ENCODE results near the gene C19orf81.
A peak's percentile ranks its signal among the peaks of the same experiment; 100 is the strongest.

Gene C19orf81

GRCh38 chr19:50659318-50660087 is 10.3 kb downstream of the C19orf81 start:
- DNase-seq = no peak

DNA sequence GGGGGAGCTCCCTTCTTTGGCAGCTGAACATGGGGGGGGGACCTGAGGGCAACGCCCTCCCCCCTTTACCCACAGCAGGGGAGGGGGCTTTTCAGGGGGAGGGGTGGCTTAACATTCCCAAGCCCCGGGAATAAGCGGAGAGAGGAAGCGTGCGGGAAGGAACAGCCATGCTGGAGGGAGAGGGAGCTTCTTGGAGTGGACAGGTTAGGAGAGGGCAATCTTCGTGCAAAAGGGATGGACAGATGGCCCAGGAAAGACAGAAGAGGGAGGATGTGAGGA is 10.8 kb downstream of the C19orf81 start:
- no peak for DNase-seq

DNA sequence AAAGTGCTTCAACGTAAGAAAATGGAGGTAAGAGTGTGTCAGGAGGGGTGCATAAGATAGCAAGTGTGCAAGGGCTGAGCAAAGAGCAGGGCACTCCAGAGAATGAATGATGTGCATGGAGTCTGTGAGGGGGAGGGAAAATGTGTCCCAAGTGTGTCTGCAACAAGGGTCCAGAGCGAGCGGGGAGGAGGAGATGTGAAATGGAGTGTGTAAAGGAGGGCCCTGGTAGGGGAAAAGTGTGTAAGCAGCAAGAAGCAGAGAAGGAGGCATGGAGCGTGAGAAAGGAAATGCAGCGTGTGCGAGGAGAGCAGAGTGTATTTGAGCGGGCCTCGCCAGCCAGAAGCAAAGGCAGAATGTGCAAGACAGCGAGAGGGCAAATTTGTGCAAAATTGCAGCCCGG is 11.8 kb downstream of the C19orf81 start:
- no peak for DNase-seq

DNA sequence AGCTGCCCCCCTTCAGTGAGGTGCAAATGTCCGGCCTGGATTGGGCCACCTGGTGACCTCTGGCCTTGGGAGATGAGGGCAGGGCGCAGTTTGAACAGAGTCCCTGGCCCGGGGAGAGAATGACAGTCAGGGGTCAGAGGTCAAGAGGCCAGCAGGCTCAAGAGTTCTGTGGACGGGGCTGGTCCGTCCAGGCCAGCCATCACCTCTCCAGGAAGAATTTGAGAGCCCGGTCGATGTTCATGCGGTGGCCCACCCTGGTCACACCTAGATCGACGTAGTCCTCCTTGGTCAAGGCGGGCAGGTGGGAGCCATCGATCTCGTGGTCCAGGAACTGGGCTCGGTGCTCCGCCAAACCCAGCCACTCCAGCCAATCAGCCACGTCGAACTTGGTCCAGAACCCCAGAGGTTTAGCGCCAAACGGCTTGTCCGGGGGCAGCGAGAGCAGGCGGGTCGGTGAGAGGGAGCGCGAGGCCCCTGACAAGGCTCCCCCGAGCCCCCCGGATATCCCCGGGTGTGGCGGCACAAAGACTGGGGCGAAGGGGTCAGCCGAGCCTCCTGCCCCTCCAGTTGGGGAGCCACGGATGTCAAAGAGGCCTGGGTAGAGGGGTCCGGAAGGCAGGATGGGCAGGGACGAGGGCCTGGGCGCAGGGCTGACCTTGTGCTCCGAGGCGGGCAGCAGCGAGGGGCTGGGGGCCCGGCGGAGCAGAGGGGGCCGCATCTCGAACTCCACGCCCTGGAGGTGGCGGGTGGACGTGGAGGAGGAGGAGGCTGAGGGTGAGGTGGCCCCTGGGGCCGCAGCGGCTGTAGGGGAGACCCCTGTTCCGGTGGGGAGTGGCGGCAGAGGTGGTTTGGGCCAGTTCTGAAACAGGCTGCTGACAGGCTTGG is 12.8 kb downstream of the C19orf81 start:
- no peak for DNase-seq

DNA sequence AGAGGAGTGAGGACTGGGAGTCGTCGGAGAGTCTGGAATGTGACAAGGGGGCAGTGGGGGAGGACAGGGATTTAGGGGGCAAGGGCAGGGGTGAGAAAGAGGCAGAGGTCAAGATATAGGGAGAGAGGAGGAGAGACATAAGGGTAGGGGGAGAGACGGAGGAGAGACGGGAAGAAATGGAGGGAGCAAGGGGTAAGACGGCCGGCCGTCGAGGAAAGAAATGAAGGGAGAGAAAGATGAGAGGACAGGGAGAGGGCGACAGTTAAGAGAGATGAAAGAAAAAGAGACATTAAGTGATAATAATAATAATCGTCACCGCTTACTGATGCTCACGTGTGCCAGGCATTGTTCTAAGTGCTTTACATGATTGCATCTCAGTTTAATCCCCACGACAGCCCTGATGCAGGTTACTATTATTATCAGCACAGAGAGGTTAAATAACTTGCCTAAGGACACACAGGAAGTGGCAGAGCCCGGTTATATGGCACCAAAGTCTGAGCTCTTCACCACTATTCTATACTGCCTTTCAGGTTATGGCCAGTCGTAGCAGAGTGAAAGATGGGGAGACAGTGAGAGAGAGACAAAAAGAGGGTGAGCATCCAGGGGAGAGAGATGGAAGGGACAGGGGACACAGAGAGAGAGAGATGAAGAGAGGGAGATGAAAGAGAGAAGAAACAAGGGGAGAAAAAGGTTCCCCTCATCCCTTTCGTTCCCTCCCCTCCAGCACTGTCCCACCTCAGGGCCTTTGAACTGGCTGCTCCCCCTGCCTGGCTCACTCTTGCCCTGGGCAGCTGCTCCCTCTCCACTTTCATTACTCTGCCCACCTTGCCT is 13.6 kb downstream of the C19orf81 start:
- DNase-seq = no peak

DNA sequence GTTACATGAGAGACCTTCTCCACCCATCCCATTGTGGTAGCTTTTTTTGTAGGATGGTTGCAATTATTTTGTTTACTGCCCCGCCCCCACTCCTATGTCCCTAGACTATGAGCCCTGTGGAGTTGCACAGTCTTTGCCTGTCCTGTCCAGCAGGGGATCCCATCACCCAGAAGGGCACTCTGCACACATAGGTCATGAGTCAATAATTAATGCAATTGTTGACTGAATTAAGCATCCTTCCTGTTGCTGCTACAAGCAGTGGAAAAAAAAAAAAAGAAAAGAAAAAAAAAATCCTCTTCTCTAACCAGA is 14.2 kb downstream of the C19orf81 start:
- no peak for DNase-seq

DNA sequence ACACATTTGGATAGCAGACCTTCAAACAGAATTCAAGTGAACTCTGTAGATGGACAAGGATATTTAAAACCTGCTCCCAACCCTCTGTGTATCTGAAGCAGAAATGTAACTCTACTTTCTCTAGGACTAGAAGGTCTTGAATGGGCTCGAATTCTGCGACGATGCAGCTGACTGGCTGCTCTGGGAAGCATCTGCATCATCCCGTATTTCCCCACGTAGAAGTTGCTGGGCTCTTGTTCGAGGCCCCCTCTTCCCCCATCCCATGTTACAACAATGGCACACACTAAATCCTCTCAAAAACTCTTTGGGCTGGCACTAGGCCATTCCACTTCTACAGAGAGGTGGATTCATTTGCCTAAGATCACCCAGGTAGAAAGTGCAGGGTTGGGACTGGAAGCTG is 15.0 kb downstream of the C19orf81 start:
- no peak for DNase-seq

GRCh38 chr19:50666346-50667176 is 17.3 kb downstream of the C19orf81 start:
- no peak for DNase-seq

DNA sequence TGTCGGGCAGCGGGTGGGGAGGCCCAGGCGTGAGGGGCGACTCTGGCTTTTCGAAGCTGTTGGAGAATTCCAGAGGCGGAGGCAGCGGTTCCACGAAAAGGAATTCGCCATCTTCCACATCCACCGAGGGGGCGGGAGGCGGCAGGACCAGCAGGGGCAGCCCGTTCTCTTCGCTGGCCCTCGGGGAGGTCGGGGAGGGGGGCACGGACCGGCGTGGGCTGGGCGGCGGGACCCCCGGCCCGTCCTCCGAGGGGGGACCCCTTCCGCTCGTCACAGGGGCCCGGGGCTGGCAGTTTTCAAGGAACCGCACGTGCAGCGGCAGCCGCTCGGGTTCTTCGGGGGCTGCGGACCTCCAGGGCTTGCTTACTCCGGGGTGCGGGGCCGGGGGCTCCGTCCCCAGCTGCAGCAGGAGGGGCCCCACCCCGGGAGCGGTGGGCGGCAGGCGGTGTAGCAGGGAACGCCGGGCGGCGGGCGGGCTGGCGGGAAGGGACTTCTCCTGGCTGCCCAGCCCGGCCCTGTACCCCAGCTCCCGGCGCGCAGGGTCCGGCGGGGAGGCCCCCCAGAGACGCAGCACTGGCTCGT is 18.0 kb downstream of the C19orf81 start:
- DNase-seq = no peak

DNA sequence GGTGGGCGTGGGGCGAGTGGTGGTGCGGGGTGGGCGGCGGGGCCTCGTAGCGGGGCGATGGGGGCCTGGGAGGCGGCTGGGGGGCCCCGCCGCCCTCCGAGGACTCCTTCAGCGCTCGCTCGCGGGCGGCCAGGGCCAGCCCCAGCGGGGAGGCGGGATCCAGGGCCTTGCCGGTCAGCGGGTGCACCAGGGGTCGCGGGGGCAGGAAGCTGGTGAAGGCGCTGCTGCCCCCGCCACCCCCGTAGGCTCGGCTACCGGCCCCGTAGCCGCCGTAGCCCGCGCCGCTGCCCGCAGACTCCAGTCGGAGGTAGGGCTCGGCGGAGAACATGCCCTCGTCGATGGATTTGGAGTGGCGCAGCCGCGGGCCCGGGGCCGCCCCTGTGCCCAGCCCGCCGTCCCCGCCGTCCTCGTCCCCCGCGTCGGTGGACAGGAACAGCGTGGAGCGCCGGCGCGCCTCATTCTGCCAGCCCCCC is 18.6 kb downstream of the C19orf81 start:
- no peak for DNase-seq

DNA sequence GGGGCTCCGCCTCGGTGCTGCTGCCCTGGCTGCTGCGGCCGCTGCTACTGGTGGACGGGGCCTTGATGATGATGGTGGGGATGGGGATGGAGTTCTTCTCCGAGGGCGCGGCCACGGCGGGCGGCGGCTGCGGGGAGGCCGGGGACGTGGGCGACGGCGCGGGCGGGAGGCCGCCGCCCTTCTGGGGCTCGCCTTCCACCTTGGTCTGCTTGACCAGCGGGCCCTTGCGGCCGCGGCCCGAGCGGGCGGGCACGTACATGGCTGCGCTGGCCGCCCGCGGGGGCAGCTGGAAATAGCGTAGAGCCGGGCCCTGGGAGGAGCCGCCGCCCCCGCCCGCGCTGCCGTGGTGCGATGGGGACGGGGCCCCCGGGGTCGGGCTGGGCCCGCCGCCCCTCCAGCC is 19.2 kb downstream of the C19orf81 start:
- no peak for DNase-seq

GRCh38 chr19:50668879-50669278 is 19.6 kb downstream of the C19orf81 start:
- DNase-seq = no peak

- no peak for DNase-seq
These were observed 20.3 kb downstream of the C19orf81 start for GRCh38 chr19:50669302-50670101.

DNA sequence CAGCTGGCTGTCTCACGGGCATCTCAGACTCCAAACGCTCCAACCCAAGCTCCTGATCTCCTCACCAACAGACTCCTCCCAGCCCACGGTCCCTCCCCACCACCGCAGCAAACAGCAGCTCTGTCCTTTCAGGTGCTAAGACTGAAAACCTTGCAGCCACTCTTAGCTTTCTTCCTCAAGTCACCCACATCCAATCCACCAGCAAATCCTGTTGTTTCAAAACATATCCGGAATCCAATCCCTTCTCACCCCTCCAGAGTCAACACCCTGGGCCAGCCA is 20.8 kb downstream of the C19orf81 start:
- no peak for DNase-seq

- DNase-seq = no peak
These were observed 23.9 kb downstream of the C19orf81 start for GRCh38 chr19:50673118-50673517.

- no peak for DNase-seq
These were observed 27.5 kb downstream of the C19orf81 start for GRCh38 chr19:50676625-50677197.

GRCh38 chr19:50677636-50678035 is 28.4 kb downstream of the C19orf81 start:
- DNase-seq = no peak

DNA sequence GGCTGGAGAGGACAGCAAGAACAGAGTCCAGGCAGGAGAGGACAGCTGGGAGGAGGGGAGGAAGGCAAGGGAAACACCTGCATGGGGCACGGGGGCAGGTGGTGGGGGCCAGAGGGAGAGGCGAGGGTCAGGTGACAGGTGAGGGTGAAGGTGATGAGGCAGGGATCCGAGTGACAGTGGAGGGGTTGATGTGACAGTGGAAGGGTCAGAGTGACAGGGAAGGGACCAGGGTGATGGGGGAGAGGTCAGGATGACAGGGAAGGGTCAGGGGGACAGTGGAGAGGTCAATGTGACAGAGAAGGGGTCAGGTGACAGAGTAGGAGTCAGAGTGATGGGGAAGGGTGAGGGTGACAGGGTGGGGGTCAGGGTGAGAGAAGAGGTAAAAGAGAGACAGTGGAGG is 29.1 kb downstream of the C19orf81 start:
- DNase-seq = no peak

GRCh38 chr19:50679177-50680125 is 30.2 kb downstream of the C19orf81 start:
- peak; percentile 59 for DNase-seq

Data from T1000 (cell line).